Esophagus muscularis mucosa (tissue), 3 donors: Measurements from ENCODE around the gene ADGRV1.

Experiments used
- CTCF ChIP-seq, 3 experiments: fragments of 200-600 bp in 2 of 3; fragments of 450-650 bp in 1 of 3; sonication (generic) in 2 of 3; IDR thresholded peaks; one replicate each; pipeline ENCODE4 v1.5.1; 2017 to 2019; ENCODE audit warnings: antibody characterized with exemption in 3 of 3, mild to moderate bottlenecking in 2 of 3, moderate library complexity in 1 of 3
- POLR2A ChIP-seq: fragments of 450-650 bp; IDR thresholded peaks from one replicate; pipeline ENCODE4 v1.6.1; 2017; ENCODE audit warnings: antibody characterized with exemption, moderate library complexity, mild to moderate bottlenecking, low read depth

GRCh38 chr5:91007251-91007650 lies 448.7 kb downstream of the ADGRV1 start:
- TF ChIP-seq CTCF (IDR thresholded peaks at IDR 0.05) (no peak), POLR2A (no peak)
